DND-41 (cell line): Measurements from ENCODE around the gene ESYT2.

Experiments
- ATAC-seq: fragments of 200-7000 bp; cut with Tn5 transposase; 3 replicates; pipeline ENCODE4 v1.9.1; 2021; ENCODE audit warnings: low read depth; ENCODE audit not compliant: insufficient read depth
- DNase-seq: peaks from one replicate; pipeline ENCODE4 v3.0.0-alpha.2; 2020
- H2AFZ ChIP-seq: 2 replicates; pipeline ENCODE4 v1.6.0; 2012; ENCODE audit warnings: low read depth, low read length
- H3K27ac ChIP-seq: 2 replicates; pipeline ENCODE4 v1.5.1; 2012; ENCODE audit warnings: low read length, inconsistent platforms
- H3K27me3 ChIP-seq: fragments of 200-600 bp; sonication (generic); 2 replicates; pipeline ENCODE4 v1.6.0; 2012; ENCODE audit warnings: low read length, mild to moderate bottlenecking, inconsistent platforms; ENCODE audit not compliant: insufficient read depth, poor library complexity
- H3K36me3 ChIP-seq: 2 replicates; pipeline ENCODE4 v1.5.1; 2012; ENCODE audit warnings: low read length, inconsistent platforms; ENCODE audit not compliant: insufficient read depth
- H3K4me1 ChIP-seq: 2 replicates; pipeline ENCODE4 v1.5.1; 2012; ENCODE audit warnings: mild to moderate bottlenecking, low read length; ENCODE audit not compliant: insufficient read depth
- H3K4me2 ChIP-seq: 2 replicates; pipeline ENCODE4 v1.6.0; 2012; ENCODE audit warnings: mild to moderate bottlenecking, moderate library complexity, low read length, inconsistent platforms; ENCODE audit not compliant: insufficient read depth
- H3K4me3 ChIP-seq, 2 experiments: fragments of 200-600 bp in 1 of 2; shearing (Covaris generic) in 1 of 2; 2 replicates each; pipeline ENCODE4 v1.5.1; 2012 to 2016; ENCODE audit warnings: inconsistent platforms in 2 of 2, low read length in 2 of 2, mild to moderate bottlenecking in 2 of 2, low read depth in 1 of 2, moderate library complexity in 1 of 2
- H3K79me2 ChIP-seq: 2 replicates; pipeline ENCODE4 v1.6.0; 2012; ENCODE audit warnings: low read length, inconsistent platforms; ENCODE audit not compliant: insufficient read depth
- H3K9ac ChIP-seq: 2 replicates; pipeline ENCODE4 v1.6.0; 2012; ENCODE audit warnings: low read depth, mild to moderate bottlenecking, inconsistent platforms, low read length, moderate library complexity
- H3K9me3 ChIP-seq: 2 replicates; pipeline ENCODE4 v1.5.1; 2012; ENCODE audit warnings: low read length, moderate library complexity, mild to moderate bottlenecking, inconsistent platforms; ENCODE audit not compliant: insufficient read depth, severe bottlenecking
- H4K20me1 ChIP-seq: 2 replicates; pipeline ENCODE4 v1.6.0; 2012; ENCODE audit warnings: low read length; ENCODE audit not compliant: insufficient read depth
- EZH2 ChIP-seq: IDR thresholded peaks from 3 replicates; pipeline ENCODE4 v1.6.1; 2012; ENCODE audit warnings: borderline replicate concordance, low read depth, mild to moderate bottlenecking, moderate library complexity, low read length, inconsistent platforms; ENCODE audit not compliant: severe bottlenecking
- TF ChIP-seq, protein P1 (sequence below): IDR thresholded peaks from 2 replicates; pipeline ENCODE4 v1.5.1; 2012; ENCODE audit warnings: borderline replicate concordance, low read length, moderate library complexity, mild to moderate bottlenecking; ENCODE audit not compliant: poor library complexity, severe bottlenecking; ENCODE audit errors: extremely low read depth

ESYT2 gene

GRCh38 chr7:158865977-158866376, 36.7 kb upstream of the ESYT2 start:
- no peak overlapping the region for H3K4me3 ChIP-seq

DNA sequence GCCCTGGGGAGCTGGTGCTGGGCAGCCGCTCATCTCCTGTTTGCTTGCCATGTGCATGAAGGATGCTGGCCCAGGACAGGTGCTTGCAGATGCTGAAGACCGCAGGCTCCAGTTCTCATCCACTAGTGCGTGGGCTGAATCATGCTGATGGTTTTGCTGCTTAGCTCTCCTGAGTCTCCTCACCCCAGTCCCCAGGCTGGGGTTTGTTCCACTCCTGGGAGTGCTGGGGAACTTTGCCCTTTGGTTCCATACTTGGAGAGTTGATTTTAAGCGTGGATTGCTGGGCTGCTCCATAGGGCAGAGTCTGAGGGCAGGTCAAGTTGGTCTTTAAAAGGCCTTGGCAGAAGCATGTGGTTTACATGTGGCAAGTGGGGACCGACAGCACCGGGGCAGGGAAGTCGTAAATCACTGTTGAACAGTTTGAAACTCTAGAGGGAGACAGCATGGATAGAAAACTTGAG, 36.2 kb upstream of the ESYT2 start:
- H3K79me2 ChIP-seq, result peaks cover 56% of the 10 kb centered on the region
- peak overlapping the region; percentile 19; the same call in 1 of the 2 replicates for H3K27ac ChIP-seq
- TF ChIP-seq, protein P1, sequence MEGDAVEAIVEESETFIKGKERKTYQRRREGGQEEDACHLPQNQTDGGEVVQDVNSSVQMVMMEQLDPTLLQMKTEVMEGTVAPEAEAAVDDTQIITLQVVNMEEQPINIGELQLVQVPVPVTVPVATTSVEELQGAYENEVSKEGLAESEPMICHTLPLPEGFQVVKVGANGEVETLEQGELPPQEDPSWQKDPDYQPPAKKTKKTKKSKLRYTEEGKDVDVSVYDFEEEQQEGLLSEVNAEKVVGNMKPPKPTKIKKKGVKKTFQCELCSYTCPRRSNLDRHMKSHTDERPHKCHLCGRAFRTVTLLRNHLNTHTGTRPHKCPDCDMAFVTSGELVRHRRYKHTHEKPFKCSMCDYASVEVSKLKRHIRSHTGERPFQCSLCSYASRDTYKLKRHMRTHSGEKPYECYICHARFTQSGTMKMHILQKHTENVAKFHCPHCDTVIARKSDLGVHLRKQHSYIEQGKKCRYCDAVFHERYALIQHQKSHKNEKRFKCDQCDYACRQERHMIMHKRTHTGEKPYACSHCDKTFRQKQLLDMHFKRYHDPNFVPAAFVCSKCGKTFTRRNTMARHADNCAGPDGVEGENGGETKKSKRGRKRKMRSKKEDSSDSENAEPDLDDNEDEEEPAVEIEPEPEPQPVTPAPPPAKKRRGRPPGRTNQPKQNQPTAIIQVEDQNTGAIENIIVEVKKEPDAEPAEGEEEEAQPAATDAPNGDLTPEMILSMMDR, result no peak
- no peak for TF ChIP-seq EZH2
- H3K9me3 ChIP-seq, result no peaks in the 10 kb centered on the region
- H3K27me3 ChIP-seq, result no peaks in the 10 kb centered on the region
- H3K4me2 ChIP-seq, result no peak overlapping the region
- H3K9ac ChIP-seq, result no peak overlapping the region
- no peak overlapping the region for H3K4me3 ChIP-seq
- ATAC-seq (no peak), DNase-seq (no peak)
- H3K36me3 ChIP-seq, result peaks cover 3% of the 10 kb centered on the region; the same call in 1 of the 2 replicates
- no peaks in the 10 kb centered on the region for H4K20me1 ChIP-seq
- H3K4me1 ChIP-seq, result peaks cover 47% of the 10 kb centered on the region
- H2AFZ ChIP-seq, result no peak overlapping the region

More at GRCh38 chr7:158865977-158866376, 36.7 kb upstream of the ESYT2 start:
- no peaks in the 10 kb centered on the region for H3K9me3 ChIP-seq
- no peak for DNase-seq
- no peak overlapping the region for H3K9ac ChIP-seq
- H3K4me1 ChIP-seq, result peaks cover 44% of the 10 kb centered on the region
- H3K36me3 ChIP-seq, result peaks cover 7% of the 10 kb centered on the region
- no peak for ATAC-seq
- H3K4me2 ChIP-seq, result no peak overlapping the region
- H4K20me1 ChIP-seq, result no peaks in the 10 kb centered on the region
- no peak overlapping the region for H2AFZ ChIP-seq
- peaks cover 52% of the 10 kb centered on the region for H3K79me2 ChIP-seq
- H3K27ac ChIP-seq, result peak overlapping the region; percentile 5; the same call in 1 of the 2 replicates
- TF ChIP-seq, protein P1, result no peak
- no peak for TF ChIP-seq EZH2
- no peaks in the 10 kb centered on the region for H3K27me3 ChIP-seq

GRCh38 chr7:158864833-158865232, 35.5 kb upstream of the ESYT2 start:
- H3K9me3 ChIP-seq, result no peaks in the 10 kb centered on the region
- peak overlapping the region; percentile 78; the same call in 1 of the 2 replicates for H3K27ac ChIP-seq
- peaks cover 50% of the 10 kb centered on the region for H3K4me1 ChIP-seq
- no peak overlapping the region; a peak in 1 of 4 replicates for H3K4me3 ChIP-seq
- H3K27me3 ChIP-seq, result no peaks in the 10 kb centered on the region
- peaks cover 3% of the 10 kb centered on the region; the same call in 1 of the 2 replicates for H3K36me3 ChIP-seq
- no peak for DNase-seq
- H3K4me2 ChIP-seq, result peak overlapping the region; percentile 68
- TF ChIP-seq EZH2, result no peak
- TF ChIP-seq, protein P1, result no peak
- ATAC-seq, result no peak
- no peaks in the 10 kb centered on the region for H4K20me1 ChIP-seq
- no peak overlapping the region for H3K9ac ChIP-seq
- peaks cover 61% of the 10 kb centered on the region for H3K79me2 ChIP-seq
- H2AFZ ChIP-seq, result no peak overlapping the region

DNA sequence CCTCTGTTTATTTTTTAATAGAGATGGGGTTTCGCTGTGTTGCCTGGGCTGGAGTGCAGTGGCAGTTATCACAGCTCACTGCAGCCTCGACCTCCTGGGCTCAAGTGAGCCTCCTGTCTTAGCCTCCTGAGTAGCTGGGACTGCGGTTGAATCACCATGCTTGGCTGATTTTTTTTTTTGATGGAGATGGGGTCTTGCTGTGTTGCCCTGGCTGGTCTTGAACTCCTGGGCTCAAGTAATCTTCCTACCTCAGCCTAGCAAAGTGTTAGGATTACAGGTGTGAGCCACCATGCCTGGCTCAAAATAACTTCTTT, 35.2 kb upstream of the ESYT2 start:
- Histone ChIP-seq H2AFZ (peak overlapping the region; percentile 18; the same call in 1 of the 2 replicates), H3K4me3 (peak overlapping the region in 1 of 2 experiments; percentile 59; a peak in 3 of 4 replicates), H3K9me3 (no peaks in the 10 kb centered on the region), H3K79me2 (peaks cover 64% of the 10 kb centered on the region), H3K36me3 (peaks cover 5% of the 10 kb centered on the region; the same call in 1 of the 2 replicates), H3K4me2 (peak overlapping the region; percentile 68), H3K9ac (peak overlapping the region; percentile 42), H4K20me1 (no peaks in the 10 kb centered on the region), H3K27me3 (no peaks in the 10 kb centered on the region), H3K4me1 (peaks cover 53% of the 10 kb centered on the region), H3K27ac (peak overlapping the region; percentile 78)
- DNase-seq, result no peak
- TF ChIP-seq, protein P1, result no peak
- no peak for TF ChIP-seq EZH2
- no peak for ATAC-seq
